BLaER1 treated with 17β-estradiol and CSF1 and Interleukin-3, amounts not matched to agents 10 nM and 100 nM (cell line): ENCODE measurements around the gene ZBED5.
"Not testable (repeated sequence)": the region's sequence is repeated elsewhere in the genome, so short reads cannot be mapped to it uniquely, and the experiment has no call there.

ENCODE experiments used
- H3K27ac ChIP-seq, 11 experiments: shearing (Covaris generic); formaldehyde crosslinking; 2 replicates each; pipeline ENCODE4 v1.8.1; 2022
- H3K27me3 ChIP-seq, 11 experiments: shearing (Covaris generic); formaldehyde crosslinking; 2 replicates each; pipeline ENCODE4 v1.8.1; 2022
- H3K36me3 ChIP-seq, 11 experiments: shearing (Covaris generic); formaldehyde crosslinking; 2 replicates each; pipeline ENCODE4 v1.8.1; 2022
- H3K4me1 ChIP-seq, 10 experiments: shearing (Covaris generic); formaldehyde crosslinking; 2 replicates each; pipeline ENCODE4 v1.8.1; 2022
- H3K4me2 ChIP-seq, 11 experiments: shearing (Covaris generic); formaldehyde crosslinking; 2 replicates each; pipeline ENCODE4 v1.8.1; 2022
- H3K4me3 ChIP-seq, 10 experiments: shearing (Covaris generic); formaldehyde crosslinking; 2 replicates each; pipeline ENCODE4 v1.8.1; 2022
- H3K9ac ChIP-seq, 11 experiments: shearing (Covaris generic); formaldehyde crosslinking; 2 replicates each; pipeline ENCODE4 v1.8.1; 2022
- H3K9me3 ChIP-seq, 11 experiments: shearing (Covaris generic); formaldehyde crosslinking; replicated peaks in 1 of 11; 2 replicates each; pipeline ENCODE4 v1.8.1; 2022
- H4K20me1 ChIP-seq, 11 experiments: shearing (Covaris generic); formaldehyde crosslinking; 2 replicates each; pipeline ENCODE4 v1.8.1; 2022
- Cebpa-rat ChIP-seq, 11 experiments: shearing (Covaris generic); IDR thresholded peaks; 2 replicates each; pipeline ENCODE4 v1.8.1; 2022

ZBED5 gene

GRCh38 chr11:10886652-10887250, 28.9 kb upstream of the ZBED5 start:
- Histone ChIP-seq H3K4me3 (no peak overlapping the region), H3K4me2 (no peak overlapping the region), H3K36me3 (peaks cover 0 to 8% (median 0%) of the 10 kb centered on the region in 11 experiments; a peak in 1 of 22 replicates), H3K27ac (no peak overlapping the region), H3K9me3 (peaks cover 31 to 44% (median 34%) of the 10 kb centered on the region in 11 experiments), H4K20me1 (no peaks in the 10 kb centered on the region), H3K9ac (no peak overlapping the region), H3K4me1 (peaks cover 0 to 16% (median 0%) of the 10 kb centered on the region in 10 experiments; a peak in 4 of 20 replicates), H3K27me3 (no peaks in the 10 kb centered on the region)
- no peak for TF ChIP-seq Cebpa-rat (IDR thresholded peaks at IDR 0.05)

DNA sequence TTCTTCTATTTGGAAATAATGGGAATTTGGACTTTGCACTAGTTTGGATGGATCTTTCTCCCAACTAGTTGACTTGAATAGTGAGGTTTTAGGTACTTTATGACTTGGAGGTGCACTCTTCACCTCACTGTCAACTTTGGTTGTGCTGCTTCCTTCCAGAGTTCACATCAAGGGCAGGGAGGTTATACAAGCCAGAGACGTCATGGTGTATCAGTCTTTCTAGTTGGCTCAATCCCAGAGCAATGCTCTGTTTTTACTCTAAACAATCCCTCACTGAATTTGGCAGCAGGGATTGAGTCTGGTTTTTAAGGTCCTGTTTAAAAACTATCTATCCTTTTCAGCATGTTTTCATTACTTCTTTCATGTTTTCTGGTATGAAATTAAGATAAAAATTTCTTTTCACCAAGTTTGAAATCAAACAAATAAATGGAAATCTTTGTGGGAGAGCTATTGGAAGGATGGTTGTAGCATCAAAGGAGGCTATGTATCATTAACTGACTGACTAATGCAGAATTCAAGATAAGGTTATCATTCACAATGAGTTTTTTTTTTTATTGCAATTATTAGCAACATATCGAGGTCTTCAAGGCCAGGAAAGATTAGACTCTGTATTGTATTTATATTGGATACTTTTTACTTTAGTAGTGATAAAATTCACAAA, 28.0 kb upstream of the ZBED5 start:
- Histone ChIP-seq H3K36me3 (peaks cover 0 to 8% (median 0%) of the 10 kb centered on the region in 11 experiments; a peak in 1 of 22 replicates), H3K27me3 (no peaks in the 10 kb centered on the region), H3K27ac (no peak overlapping the region), H3K4me3 (no peak overlapping the region), H4K20me1 (no peaks in the 10 kb centered on the region), H3K4me1 (peaks cover 0 to 14% (median 0%) of the 10 kb centered on the region in 10 experiments; a peak in 3 of 20 replicates), H3K9me3 (peaks cover 30 to 35% (median 33%) of the 10 kb centered on the region in 11 experiments), H3K9ac (no peak overlapping the region), H3K4me2 (no peak overlapping the region)
- TF ChIP-seq Cebpa-rat (IDR thresholded peaks at IDR 0.05): no peak

DNA sequence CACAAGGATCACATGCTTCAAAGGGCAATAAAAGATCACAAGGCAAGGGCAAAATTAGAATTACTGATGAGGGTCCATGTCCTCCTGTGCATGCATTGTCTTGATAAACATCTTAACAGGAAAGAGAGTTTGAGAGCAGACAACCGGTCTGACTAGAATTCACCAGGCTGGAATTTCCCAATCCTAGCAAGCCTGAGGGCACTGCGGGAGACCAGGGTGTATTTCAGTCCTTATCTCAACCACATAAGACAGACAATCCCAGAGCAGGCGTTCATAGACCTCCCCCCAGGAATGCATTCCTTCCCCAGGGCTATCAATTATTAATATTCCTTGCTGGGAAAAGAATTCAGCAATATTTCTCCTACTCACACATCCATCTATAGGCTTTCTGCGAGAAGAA, 26.4 kb upstream of the ZBED5 start:
- H3K4me1 ChIP-seq: peaks cover 0 to 16% (median 0%) of the 10 kb centered on the region in 10 experiments; a peak in 3 of 20 replicates
- not testable (repeated sequence) for H3K4me3 ChIP-seq, H3K36me3 ChIP-seq, H3K9ac ChIP-seq, H3K4me2 ChIP-seq, H4K20me1 ChIP-seq, H3K27ac ChIP-seq, H3K27me3 ChIP-seq
- peaks cover 15 to 23% (median 18%) of the 10 kb centered on the region in 11 experiments for H3K9me3 ChIP-seq

- Histone ChIP-seq H3K27ac (no peak overlapping the region), H3K4me3 (no peak overlapping the region), H3K9me3 (peaks cover 11 to 31% (median 25%) of the 10 kb centered on the region in 11 experiments), H3K4me2 (no peak overlapping the region), H3K4me1 (peaks cover 0 to 22% (median 0%) of the 10 kb centered on the region in 10 experiments; a peak in 4 of 20 replicates), H3K36me3 (peaks cover 0 to 25% (median 18%) of the 10 kb centered on the region in 11 experiments; a peak in 18 of 22 replicates), H4K20me1 (no peaks in the 10 kb centered on the region), H3K9ac (no peak overlapping the region), H3K27me3 (no peaks in the 10 kb centered on the region)
- no peak for TF ChIP-seq Cebpa-rat (IDR thresholded peaks at IDR 0.05)
Measured at GRCh38 chr11:10881892-10882291, 24.0 kb upstream of the ZBED5 start.

GRCh38 chr11:10878408-10879214, 20.8 kb upstream of the ZBED5 start:
- no peak for TF ChIP-seq Cebpa-rat (IDR thresholded peaks at IDR 0.05)
- Histone ChIP-seq H3K4me3 (no peak overlapping the region; a peak in 1 of 20 replicates), H3K27ac (peak overlapping the region in 1 of 11 experiments; percentile 18; a peak in 1 of 22 replicates), H3K4me1 (peaks cover 0 to 18% (median 0%) of the 10 kb centered on the region in 10 experiments; a peak in 4 of 20 replicates), H3K9ac (no peak overlapping the region), H3K9me3 (peaks cover 7 to 44% (median 39%) of the 10 kb centered on the region in 11 experiments), H3K27me3 (no peaks in the 10 kb centered on the region), H4K20me1 (no peaks in the 10 kb centered on the region), H3K4me2 (peak overlapping the region in 2 of 11 experiments; percentile 8 to 58; a peak in 3 of 22 replicates), H3K36me3 (peaks cover 5 to 41% (median 26%) of the 10 kb centered on the region in 11 experiments; a peak in 19 of 22 replicates)

GRCh38 chr11:10876158-10876557, 18.3 kb upstream of the ZBED5 start:
- H3K27me3 ChIP-seq: no peaks in the 10 kb centered on the region
- H3K27ac ChIP-seq: no peak overlapping the region
- no peak for TF ChIP-seq Cebpa-rat (IDR thresholded peaks at IDR 0.05)
- H3K36me3 ChIP-seq: peaks cover 7 to 49% (median 33%) of the 10 kb centered on the region in 11 experiments; a peak in 19 of 22 replicates
- peaks cover 28 to 62% (median 57%) of the 10 kb centered on the region in 11 experiments for H3K9me3 ChIP-seq
- no peak overlapping the region for H3K4me3 ChIP-seq
- no peaks in the 10 kb centered on the region for H4K20me1 ChIP-seq
- peaks cover 0 to 24% (median 0%) of the 10 kb centered on the region in 10 experiments; a peak in 5 of 20 replicates for H3K4me1 ChIP-seq
- H3K4me2 ChIP-seq: no peak overlapping the region
- H3K9ac ChIP-seq: no peak overlapping the region

- Histone ChIP-seq H4K20me1 (no peaks in the 10 kb centered on the region), H3K27me3 (no peaks in the 10 kb centered on the region), H3K9ac (no peak overlapping the region), H3K9me3 (peaks cover 28 to 66% (median 60%) of the 10 kb centered on the region in 11 experiments), H3K4me3 (no peak overlapping the region), H3K4me2 (no peak overlapping the region), H3K27ac (no peak overlapping the region), H3K4me1 (peaks cover 0 to 24% (median 0%) of the 10 kb centered on the region in 10 experiments; a peak in 6 of 20 replicates), H3K36me3 (peaks cover 7 to 49% (median 33%) of the 10 kb centered on the region in 11 experiments; a peak in 19 of 22 replicates)
- TF ChIP-seq Cebpa-rat (IDR thresholded peaks at IDR 0.05): no peak
Measured at GRCh38 chr11:10875430-10876021, 17.7 kb upstream of the ZBED5 start.

DNA sequence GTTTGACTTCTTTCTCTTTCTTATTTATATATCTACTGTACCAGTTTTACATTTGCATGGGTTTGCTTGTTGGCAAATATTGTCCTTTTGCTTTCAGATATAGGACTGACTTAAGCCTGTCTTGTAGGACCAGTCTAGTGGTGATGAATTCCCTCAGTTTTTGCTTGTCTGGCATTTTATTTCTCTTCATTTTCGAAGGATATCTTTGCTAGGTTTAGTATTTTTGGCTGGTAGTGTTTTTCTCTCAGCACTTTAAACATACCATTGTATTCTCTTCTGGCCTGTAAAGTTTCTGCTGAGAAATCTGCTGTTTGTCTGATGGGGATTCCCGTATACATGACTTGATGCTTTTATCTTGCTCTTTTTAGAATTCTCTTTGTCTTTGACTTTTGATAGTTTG, 14.2 kb upstream of the ZBED5 start:
- H3K27me3 ChIP-seq: no peaks in the 10 kb centered on the region
- no peak overlapping the region for H3K9ac ChIP-seq
- H3K27ac ChIP-seq: no peak overlapping the region
- H3K4me1 ChIP-seq: peaks cover 0 to 29% (median 0%) of the 10 kb centered on the region in 10 experiments; a peak in 6 of 20 replicates
- H3K4me2 ChIP-seq: 0 out of 22 replicates have a peak overlapping the region, but pooled peaks of 1 of the 11 experiments have one; percentile 30
- H3K4me3 ChIP-seq: no peak overlapping the region
- H3K36me3 ChIP-seq: peaks cover 7 to 38% (median 21%) of the 10 kb centered on the region in 11 experiments; a peak in 16 of 22 replicates
- H3K9me3 ChIP-seq: peaks cover 28 to 60% (median 48%) of the 10 kb centered on the region in 11 experiments
- H4K20me1 ChIP-seq: no peaks in the 10 kb centered on the region
- TF ChIP-seq Cebpa-rat (IDR thresholded peaks at IDR 0.05): no peak
